Fibroblast of lung (primary cell): ENCODE results near the gene PPIL4. TPM values are rescaled to one million over a fixed set of nuclear protein-coding genes. Genes with fewer than 3 reads are reported as not detected.

Experiments used
- DNase-seq, 2 donors: peaks; one replicate each; pipeline versions ENCODE4 v3.0.0 to v3.0.0-alpha.2; 2010; ENCODE audit warnings: low read depth in 2 of 2
- H2AFZ ChIP-seq: 2 replicates; pipeline ENCODE4 v1.5.1; 2012; ENCODE audit warnings: low read length, control low read depth, inconsistent platforms
- H3K27ac ChIP-seq: 2 replicates; pipeline ENCODE4 v1.5.1; 2011; ENCODE audit warnings: low read length, control low read depth; ENCODE audit not compliant: insufficient read depth
- H3K27me3 ChIP-seq: 2 replicates; pipeline ENCODE4 v1.5.1; 2011; ENCODE audit warnings: mild to moderate bottlenecking, low read length; ENCODE audit not compliant: control insufficient read depth, insufficient read depth
- H3K36me3 ChIP-seq: 2 replicates; pipeline ENCODE4 v1.5.1; 2011; ENCODE audit warnings: low read length; ENCODE audit not compliant: control insufficient read depth, insufficient read depth
- H3K4me1 ChIP-seq: 2 replicates; pipeline ENCODE4 v1.5.1; 2011; ENCODE audit warnings: low read length; ENCODE audit not compliant: control insufficient read depth, insufficient read depth; ENCODE audit errors: extremely low read depth
- H3K4me2 ChIP-seq: 2 replicates; pipeline ENCODE4 v1.5.1; 2011; ENCODE audit warnings: low read length, control low read depth; ENCODE audit not compliant: insufficient read depth; ENCODE audit errors: extremely low read depth
- H3K4me3 ChIP-seq, 4 experiments: fragments of 200-600 bp in 1 of 4; sonication (generic) in 1 of 4; replicated peaks in 1 of 4; 2 replicates each; pipeline ENCODE4 v1.5.1; 2011 to 2016; ENCODE audit warnings: low read length in 4 of 4, low read depth in 3 of 4, mild to moderate bottlenecking in 3 of 4, control low read depth in 2 of 4, inconsistent platforms in 1 of 4, mixed read lengths in 1 of 4; ENCODE audit not compliant: insufficient read depth in 1 of 4; ENCODE audit errors: control extremely low read depth in 1 of 4
- H3K79me2 ChIP-seq: 2 replicates; pipeline ENCODE4 v1.5.1; 2012; ENCODE audit warnings: mild to moderate bottlenecking, low read length, inconsistent platforms; ENCODE audit not compliant: control insufficient read depth, insufficient read depth
- H3K9ac ChIP-seq: 2 replicates; pipeline ENCODE4 v1.5.1; 2011; ENCODE audit warnings: mild to moderate bottlenecking, low read length, control low read depth; ENCODE audit not compliant: insufficient read depth
- H3K9me3 ChIP-seq: 2 replicates; pipeline ENCODE4 v1.5.1; 2012; ENCODE audit warnings: low read depth, low read length; ENCODE audit not compliant: control insufficient read depth, insufficient read depth
- H4K20me1 ChIP-seq: 2 replicates; pipeline ENCODE4 v1.5.1; 2011; ENCODE audit warnings: low read length; ENCODE audit not compliant: control insufficient read depth, insufficient read depth; ENCODE audit errors: extremely low read depth
- EZH2 ChIP-seq: IDR thresholded peaks from 2 replicates; pipeline ENCODE4 v1.5.1; 2012; ENCODE audit warnings: low read length, control low read depth, mild to moderate bottlenecking; ENCODE audit errors: missing control alignments
- polyA plus RNA-seq, 2 donors: library from polyadenylated mRNA; depleted of rRNA in 1 of 2; stranded (reverse) in 1 of 2; unstranded in 1 of 2; fragments of >200 nt; gene quantifications; 2 replicates each; pipeline ENCODE4 v1.2.1, GENCODE V29; 2011 to 2012; ENCODE audit warnings: missing spikeins in 1 of 2
- total RNA-seq: library from RNA; depleted of rRNA; stranded (reverse); fragments of >200 nt; gene quantifications from 2 replicates; pipeline ENCODE4 v1.2.1, GENCODE V29; 2014
- TF ChIP-seq, protein P1 (sequence below), 2 donors: IDR thresholded peaks in 1 of 2; conservative IDR thresholded peaks in 1 of 2; 1 replicate in 1 of 2; 2 replicates in 1 of 2; pipeline ENCODE4 v1.5.1; 2011 to 2012; ENCODE audit warnings: low read length in 2 of 2, control low read depth in 1 of 2, inconsistent platforms in 1 of 2, low read depth in 1 of 2, mild to moderate bottlenecking in 1 of 2

The PPIL4 gene
- total and polyA plus RNA-seq, 2 donors (not counting 1 experiment from before 2014, with no cell fraction given): 15.9 to 37.5 TPM

DNA sequence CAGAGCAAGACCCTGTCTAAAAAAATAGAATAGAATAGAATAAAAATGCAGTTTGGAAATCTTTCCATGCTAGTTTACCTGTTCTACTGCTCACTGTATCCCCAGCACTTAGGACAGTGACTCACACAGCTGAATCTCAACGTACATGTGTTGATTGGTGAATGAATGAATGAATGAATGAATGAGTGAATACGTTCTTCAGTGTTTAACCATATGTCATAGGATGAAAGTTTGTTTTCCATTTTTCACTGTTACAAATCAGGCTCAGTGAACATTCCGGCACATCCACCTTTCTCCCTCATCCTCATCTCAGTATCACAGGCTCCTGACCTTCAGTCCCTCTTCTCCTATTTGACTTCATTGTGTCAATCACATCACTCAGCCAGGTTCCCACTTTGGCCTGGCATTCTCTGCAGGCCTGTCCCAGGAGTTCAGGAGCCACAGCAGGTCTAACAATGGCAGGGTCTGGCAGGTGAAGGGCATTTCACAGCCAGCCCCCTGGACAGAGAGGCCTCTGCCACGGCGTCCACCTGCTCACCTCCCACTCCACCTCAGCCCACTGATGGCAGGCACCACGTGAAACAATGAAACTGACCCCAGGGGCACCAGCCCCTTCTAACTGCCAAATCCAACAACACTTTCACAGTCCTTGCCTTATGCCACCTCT lies 68.9 kb downstream of the PPIL4 start:
- H3K36me3 ChIP-seq: no peaks in the 10 kb centered on the region
- H3K4me3 ChIP-seq: no peak overlapping the region
- DNase-seq: no peak
- H3K4me2 ChIP-seq: no peak overlapping the region
- H3K4me1 ChIP-seq: no peaks in the 10 kb centered on the region
- H3K9ac ChIP-seq: no peak overlapping the region
- no peak for TF ChIP-seq EZH2
- TF ChIP-seq, protein P1, sequence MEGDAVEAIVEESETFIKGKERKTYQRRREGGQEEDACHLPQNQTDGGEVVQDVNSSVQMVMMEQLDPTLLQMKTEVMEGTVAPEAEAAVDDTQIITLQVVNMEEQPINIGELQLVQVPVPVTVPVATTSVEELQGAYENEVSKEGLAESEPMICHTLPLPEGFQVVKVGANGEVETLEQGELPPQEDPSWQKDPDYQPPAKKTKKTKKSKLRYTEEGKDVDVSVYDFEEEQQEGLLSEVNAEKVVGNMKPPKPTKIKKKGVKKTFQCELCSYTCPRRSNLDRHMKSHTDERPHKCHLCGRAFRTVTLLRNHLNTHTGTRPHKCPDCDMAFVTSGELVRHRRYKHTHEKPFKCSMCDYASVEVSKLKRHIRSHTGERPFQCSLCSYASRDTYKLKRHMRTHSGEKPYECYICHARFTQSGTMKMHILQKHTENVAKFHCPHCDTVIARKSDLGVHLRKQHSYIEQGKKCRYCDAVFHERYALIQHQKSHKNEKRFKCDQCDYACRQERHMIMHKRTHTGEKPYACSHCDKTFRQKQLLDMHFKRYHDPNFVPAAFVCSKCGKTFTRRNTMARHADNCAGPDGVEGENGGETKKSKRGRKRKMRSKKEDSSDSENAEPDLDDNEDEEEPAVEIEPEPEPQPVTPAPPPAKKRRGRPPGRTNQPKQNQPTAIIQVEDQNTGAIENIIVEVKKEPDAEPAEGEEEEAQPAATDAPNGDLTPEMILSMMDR (conservative IDR thresholded peaks at IDR 0.05 in 1 of 2, IDR thresholded peaks at IDR 0.05 in 1 of 2; ENCODE audit: low read depth in 1 of 2, low read length in 2 of 2): no peak
- no peaks in the 10 kb centered on the region for H3K79me2 ChIP-seq
- H3K9me3 ChIP-seq: no peaks in the 10 kb centered on the region
- no peak overlapping the region for H3K27ac ChIP-seq
- no peaks in the 10 kb centered on the region for H3K27me3 ChIP-seq
- no peak overlapping the region for H2AFZ ChIP-seq
- H4K20me1 ChIP-seq: no peaks in the 10 kb centered on the region

DNA sequence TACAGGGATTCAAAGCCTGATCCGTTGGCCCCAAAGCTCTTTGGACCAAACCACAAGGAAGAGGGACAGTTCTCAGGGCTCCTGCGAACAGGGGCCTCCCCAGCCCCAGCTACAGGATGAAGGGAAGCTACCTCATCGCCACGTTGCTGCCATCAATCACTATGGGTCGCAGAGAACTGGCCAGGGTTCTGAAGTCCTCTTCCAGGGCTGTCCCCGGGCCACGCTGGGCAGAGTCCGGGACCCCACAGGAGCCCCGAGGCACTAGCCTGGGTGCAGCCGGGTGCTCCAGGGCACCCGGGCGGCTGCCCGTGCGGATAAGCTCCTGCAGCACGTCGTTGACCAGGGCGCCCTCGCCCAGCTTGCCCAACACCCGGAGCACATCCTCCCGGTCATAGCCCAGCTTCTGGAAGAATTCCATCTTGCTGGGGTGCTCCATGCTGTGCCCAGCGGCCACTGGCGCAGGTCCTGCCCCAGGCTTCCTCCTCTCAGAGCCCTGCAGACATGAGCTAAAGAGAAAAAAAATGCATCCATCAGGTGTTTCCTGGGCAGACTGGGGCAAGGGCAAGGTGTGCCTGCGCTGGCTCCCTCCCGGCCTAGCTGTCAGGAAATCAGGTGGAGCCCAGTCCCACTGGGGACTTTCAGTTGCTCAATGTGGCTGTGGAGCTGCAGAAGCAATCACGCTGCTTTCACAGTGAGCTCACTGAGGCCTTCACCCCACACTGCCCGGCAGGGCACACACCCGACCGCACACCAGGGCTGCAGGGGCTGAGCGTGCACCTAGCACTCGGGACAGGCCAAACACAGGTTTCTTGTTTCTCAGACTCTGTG lies 71.5 kb downstream of the PPIL4 start:
- Histone ChIP-seq H3K9ac (no peak overlapping the region), H3K36me3 (no peaks in the 10 kb centered on the region)
- TF ChIP-seq, protein P1 (conservative IDR thresholded peaks at IDR 0.05 in 1 of 2, IDR thresholded peaks at IDR 0.05 in 1 of 2; ENCODE audit: low read depth in 1 of 2, low read length in 2 of 2): no peak
- TF ChIP-seq EZH2: no peak

GRCh38 chr6:149473080-149474052 lies 72.5 kb downstream of the PPIL4 start:
- TF ChIP-seq, protein P1 (conservative IDR thresholded peaks at IDR 0.05 in 1 of 2, IDR thresholded peaks at IDR 0.05 in 1 of 2; ENCODE audit: low read depth in 1 of 2, low read length in 2 of 2): no peak
- TF ChIP-seq EZH2: no peak

More for the DNA sequence above, 71.5 kb downstream of the PPIL4 start:
- no peak for DNase-seq
- no peak overlapping the region for H3K27ac ChIP-seq
- no peak overlapping the region for H2AFZ ChIP-seq
- H4K20me1 ChIP-seq: no peaks in the 10 kb centered on the region
- H3K27me3 ChIP-seq: no peaks in the 10 kb centered on the region
- H3K4me2 ChIP-seq: no peak overlapping the region
- no peaks in the 10 kb centered on the region for H3K79me2 ChIP-seq
- H3K4me3 ChIP-seq: no peak overlapping the region
- H3K4me1 ChIP-seq: no peaks in the 10 kb centered on the region
- H3K9me3 ChIP-seq: no peaks in the 10 kb centered on the region

More at GRCh38 chr6:149473080-149474052, 72.5 kb downstream of the PPIL4 start:
- no peaks in the 10 kb centered on the region for H3K36me3 ChIP-seq
- no peak overlapping the region for H3K4me2 ChIP-seq
- H3K9ac ChIP-seq: no peak overlapping the region
- peak in 1 of 2 donors; percentile 19 for DNase-seq
- no peak overlapping the region for H3K4me3 ChIP-seq
- no peaks in the 10 kb centered on the region for H3K79me2 ChIP-seq
- H4K20me1 ChIP-seq: no peaks in the 10 kb centered on the region
- no peak overlapping the region for H2AFZ ChIP-seq
- H3K27ac ChIP-seq: no peak overlapping the region
- no peaks in the 10 kb centered on the region for H3K4me1 ChIP-seq
- peaks cover 1% of the 10 kb centered on the region for H3K27me3 ChIP-seq
- no peaks in the 10 kb centered on the region for H3K9me3 ChIP-seq
